IgD-negative memory B cell (primary cell): ENCODE results near the gene TMEM86A. TPM values are rescaled to one million over a fixed set of nuclear protein-coding genes. Genes with fewer than 3 reads are reported as not detected.

Experiments used
- H3K27ac Mint-ChIP-seq, 3 donors: one replicate each; pipeline ENCODE4 v1.8.0; 2020 to 2022; ENCODE audit warnings: mild to moderate bottlenecking in 3 of 3, mixed read lengths in 3 of 3, moderate library complexity in 1 of 3
- H3K27me3 Mint-ChIP-seq: one replicate; pipeline ENCODE4 v1.8.0; 2021; ENCODE audit warnings: mixed read lengths
- H3K36me3 Mint-ChIP-seq: one replicate; pipeline ENCODE4 v1.8.0; 2020; ENCODE audit warnings: mild to moderate bottlenecking, mixed read lengths
- H3K4me1 Mint-ChIP-seq, 3 donors: one replicate each; pipeline ENCODE4 v1.8.0; 2020 to 2022; ENCODE audit warnings: mixed read lengths in 3 of 3, mild to moderate bottlenecking in 1 of 3
- H3K4me3 Mint-ChIP-seq, 4 donors: one replicate each; pipeline ENCODE4 v1.8.0; 2020 to 2022; ENCODE audit warnings: mild to moderate bottlenecking in 4 of 4, mixed read lengths in 4 of 4, moderate library complexity in 3 of 4
- H3K9me3 Mint-ChIP-seq, 3 donors: one replicate each; pipeline ENCODE4 v1.8.0; 2020 to 2021; ENCODE audit warnings: mixed read lengths in 3 of 3, mild to moderate bottlenecking in 1 of 3
- polyA plus RNA-seq: library from polyadenylated mRNA; unstranded; fragments of 300-500 nt; fragmentation: Illumina TruSeq; gene quantifications from one replicate; pipeline ENCODE4 v1.2.3, GENCODE V29; 2021

TMEM86A gene
- polyA plus RNA-seq, 1 donor from 2014 or later: 0.56 TPM

- H3K4me1 Mint-ChIP-seq: no peaks in the 10 kb centered on the region
- H3K27me3 Mint-ChIP-seq: peaks cover 4% of the 10 kb centered on the region
- no peaks in the 10 kb centered on the region for H3K9me3 Mint-ChIP-seq
- H3K36me3 Mint-ChIP-seq: no peaks in the 10 kb centered on the region
- no peak overlapping the region for H3K27ac Mint-ChIP-seq
- H3K4me3 Mint-ChIP-seq: no peak overlapping the region
These were observed 50.3 kb downstream of the TMEM86A start for GRCh38 chr11:18748766-18749365.

GRCh38 chr11:18749681-18750319, 51.2 kb downstream of the TMEM86A start:
- Mint-ChIP-seq H3K4me1 (no peaks in the 10 kb centered on the region), H3K27me3 (peaks cover 4% of the 10 kb centered on the region), H3K9me3 (no peaks in the 10 kb centered on the region)

GRCh38 chr11:18750944-18751343, 52.4 kb downstream of the TMEM86A start:
- Mint-ChIP-seq H3K27ac (peak overlapping the region in 1 of 3 donors; percentile 40), H3K27me3 (peaks cover 4% of the 10 kb centered on the region)

More at GRCh38 chr11:18749681-18750319, 51.2 kb downstream of the TMEM86A start:
- Mint-ChIP-seq H3K27ac (no peak overlapping the region), H3K4me3 (no peak overlapping the region), H3K36me3 (no peaks in the 10 kb centered on the region)

GRCh38 chr11:18752502-18752901, 53.9 kb downstream of the TMEM86A start:
- H3K9me3 Mint-ChIP-seq: no peaks in the 10 kb centered on the region
- no peaks in the 10 kb centered on the region for H3K4me1 Mint-ChIP-seq
- H3K27me3 Mint-ChIP-seq: peaks cover 4% of the 10 kb centered on the region
- H3K27ac Mint-ChIP-seq: peak overlapping the region in 1 of 3 donors; percentile 21
- no peaks in the 10 kb centered on the region for H3K36me3 Mint-ChIP-seq
- H3K4me3 Mint-ChIP-seq: no peak overlapping the region

More at GRCh38 chr11:18750944-18751343, 52.4 kb downstream of the TMEM86A start:
- Mint-ChIP-seq H3K4me3 (no peak overlapping the region), H3K4me1 (no peaks in the 10 kb centered on the region), H3K36me3 (no peaks in the 10 kb centered on the region), H3K9me3 (no peaks in the 10 kb centered on the region)

- no peaks in the 10 kb centered on the region for H3K36me3 Mint-ChIP-seq
- no peak overlapping the region for H3K27ac Mint-ChIP-seq
- peaks cover 4% of the 10 kb centered on the region for H3K27me3 Mint-ChIP-seq
- no peak overlapping the region for H3K4me3 Mint-ChIP-seq
- H3K9me3 Mint-ChIP-seq: no peaks in the 10 kb centered on the region
- no peaks in the 10 kb centered on the region for H3K4me1 Mint-ChIP-seq
These were observed 55.7 kb downstream of the TMEM86A start for GRCh38 chr11:18754308-18754707.

Other genes starting within 250 kb of the TMEM86A start
- gene LDHAL6A, start 242.9 kb upstream of the TMEM86A start, polyA plus RNA-seq: not detected
- gene TSG101, start 171.8 kb upstream of the TMEM86A start, polyA plus RNA-seq: 51.7 TPM
- 7.6 TPM for gene UEVLD, start 110.0 kb upstream of the TMEM86A start, polyA plus RNA-seq
- gene MISFA, start 99.0 kb upstream of the TMEM86A start, polyA plus RNA-seq: 0.89 TPM
- 4.3 TPM for gene SPTY2D1, start 64.4 kb upstream of the TMEM86A start, polyA plus RNA-seq
- 4.0 TPM for gene IGSF22, start 27.4 kb downstream of the TMEM86A start, polyA plus RNA-seq
- not detected for gene PTPN5, start 93.0 kb downstream of the TMEM86A start, polyA plus RNA-seq
- not detected for gene MRGPRX1, start 240.6 kb downstream of the TMEM86A start, polyA plus RNA-seq